SK-N-SH treated with all-trans-retinoic acid at 6 μM for 48 hours (cell line): ENCODE measurements around the gene HS3ST5.
"Not testable (repeated sequence)": the region's sequence is repeated elsewhere in the genome, so short reads cannot be mapped to it uniquely, and the experiment has no call there.

Experiments used
- ATAC-seq: fragments of 200-7000 bp; cut with Tn5 transposase; 3 replicates; pipeline ENCODE4 v1.9.1; 2020; ENCODE audit warnings: mild to moderate bottlenecking, moderate library complexity
- ARNTL ChIP-seq: fragments of 450-650 bp; formaldehyde crosslinking; IDR thresholded peaks from 2 replicates; pipeline ENCODE4 v1.5.0; 2020; ENCODE audit warnings: low read depth, mild to moderate bottlenecking, moderate library complexity, borderline replicate concordance
- BACH2 ChIP-seq: fragments of 250-450 bp; sonication (Bioruptor Pico); IDR thresholded peaks from 2 replicates; pipeline ENCODE4 v1.9.0; 2021; ENCODE audit warnings: mild to moderate bottlenecking, borderline replicate concordance
- CSDC2 ChIP-seq: fragments of 250-450 bp; sonication (Bioruptor Pico); IDR thresholded peaks from 2 replicates; pipeline ENCODE4 v1.5.0; 2020; ENCODE audit warnings: mild to moderate bottlenecking, moderate library complexity
- CSRNP3 ChIP-seq: fragments of 250-450 bp; sonication (Bioruptor Pico); IDR thresholded peaks from 2 replicates; pipeline ENCODE4 v1.5.1; 2021; ENCODE audit warnings: mild to moderate bottlenecking, moderate library complexity
- ESRRG ChIP-seq: fragments of 250-450 bp; sonication (Bioruptor Pico); IDR thresholded peaks from 2 replicates; pipeline ENCODE4 v1.6.1; 2021; ENCODE audit warnings: mild to moderate bottlenecking
- GLIS3 ChIP-seq: fragments of 250-450 bp; sonication (Bioruptor Pico); IDR thresholded peaks from 2 replicates; pipeline ENCODE4 v1.5.0; 2020; ENCODE audit warnings: mild to moderate bottlenecking, moderate library complexity
- ISL1 ChIP-seq: fragments of 250-450 bp; sonication (Bioruptor Pico); IDR thresholded peaks from 2 replicates; pipeline ENCODE4 v2.1.2; 2022; ENCODE audit warnings: mild to moderate bottlenecking, moderate library complexity
- PATZ1 ChIP-seq: fragments of 250-450 bp; sonication (Bioruptor Pico); IDR thresholded peaks from 2 replicates; pipeline ENCODE4 v1.8.0; 2020; ENCODE audit warnings: mild to moderate bottlenecking, moderate library complexity, borderline replicate concordance
- PPARA ChIP-seq: fragments of 250-450 bp; sonication (Bioruptor Pico); IDR thresholded peaks from 2 replicates; pipeline ENCODE4 v1.5.0; 2020; ENCODE audit warnings: mild to moderate bottlenecking, borderline replicate concordance
- RARB ChIP-seq: fragments of 250-450 bp; sonication (Bioruptor Pico); IDR thresholded peaks from 2 replicates; pipeline ENCODE4 v1.8.0; 2021; ENCODE audit warnings: mild to moderate bottlenecking, moderate library complexity
- SNAI2 ChIP-seq: fragments of 250-450 bp; sonication (Bioruptor Pico); IDR thresholded peaks from 2 replicates; pipeline ENCODE4 v1.5.0; 2020; ENCODE audit warnings: mild to moderate bottlenecking, moderate library complexity
- TOX ChIP-seq: fragments of 250-450 bp; sonication (Bioruptor Pico); IDR thresholded peaks from 2 replicates; pipeline ENCODE4 v1.8.0; 2021; ENCODE audit warnings: mild to moderate bottlenecking, moderate library complexity, borderline replicate concordance
- ZC3H10 ChIP-seq: fragments of 250-450 bp; sonication (Bioruptor Pico); IDR thresholded peaks from 2 replicates; pipeline ENCODE4 v1.5.1; 2021; ENCODE audit warnings: mild to moderate bottlenecking, moderate library complexity
- ZFP3 ChIP-seq: fragments of 250-450 bp; sonication (Bioruptor Pico); IDR thresholded peaks from 2 replicates; pipeline ENCODE4 v1.5.0; 2020; ENCODE audit warnings: mild to moderate bottlenecking, moderate library complexity
- ZFP30 ChIP-seq: fragments of 450-650 bp; formaldehyde crosslinking; IDR thresholded peaks from 2 replicates; pipeline ENCODE4 v1.5.0; 2022; ENCODE audit warnings: mild to moderate bottlenecking, moderate library complexity
- ZNF565 ChIP-seq: fragments of 450-650 bp; formaldehyde crosslinking; conservative IDR thresholded peaks from 2 replicates; pipeline ENCODE4 v1.5.0; 2020; ENCODE audit warnings: low read depth, mild to moderate bottlenecking, moderate library complexity
- ZNF70 ChIP-seq: fragments of 450-650 bp; formaldehyde crosslinking; IDR thresholded peaks from 2 replicates; pipeline ENCODE4 v1.5.0; 2020; ENCODE audit warnings: mild to moderate bottlenecking, moderate library complexity
- TF ChIP-seq, protein P1 (sequence below): fragments of 250-450 bp; sonication (Bioruptor Pico); IDR thresholded peaks from 2 replicates; pipeline ENCODE4 v1.8.0; 2021; ENCODE audit warnings: low read depth, mild to moderate bottlenecking, moderate library complexity, borderline replicate concordance
- TF ChIP-seq, protein P2 (sequence below): fragments of 250-450 bp; sonication (Bioruptor Pico); IDR thresholded peaks from 2 replicates; pipeline ENCODE4 v1.5.0; 2020; ENCODE audit warnings: mild to moderate bottlenecking, moderate library complexity

HS3ST5 gene

DNA sequence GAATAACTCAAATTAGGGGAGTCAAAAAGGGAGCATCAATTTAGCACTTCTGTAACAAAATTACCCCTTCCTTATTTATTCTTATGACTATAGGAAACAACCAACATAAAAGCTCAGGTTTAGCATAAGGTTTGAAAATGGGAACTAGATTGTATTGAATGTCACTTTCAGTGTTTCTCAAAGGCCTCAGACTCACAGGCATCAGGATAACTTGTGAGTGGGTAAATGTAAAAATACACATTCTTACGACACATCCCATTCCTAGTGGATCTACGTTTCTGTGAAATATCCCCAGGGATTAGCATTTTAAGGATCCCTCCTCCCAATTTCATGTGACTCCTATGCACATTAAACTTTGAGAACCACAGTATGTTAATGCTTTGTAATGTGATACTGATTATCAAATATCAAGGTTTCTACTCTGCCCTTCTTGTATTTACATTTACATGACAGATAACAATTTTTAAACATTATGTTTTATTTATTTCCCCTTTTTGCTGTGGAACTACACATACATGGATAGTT lies 114.8 kb downstream of the HS3ST5 start:
- ATAC-seq: no peak
- no peak for TF ChIP-seq TOX (CRISPR knock-in tag)
- TF ChIP-seq, protein P1, sequence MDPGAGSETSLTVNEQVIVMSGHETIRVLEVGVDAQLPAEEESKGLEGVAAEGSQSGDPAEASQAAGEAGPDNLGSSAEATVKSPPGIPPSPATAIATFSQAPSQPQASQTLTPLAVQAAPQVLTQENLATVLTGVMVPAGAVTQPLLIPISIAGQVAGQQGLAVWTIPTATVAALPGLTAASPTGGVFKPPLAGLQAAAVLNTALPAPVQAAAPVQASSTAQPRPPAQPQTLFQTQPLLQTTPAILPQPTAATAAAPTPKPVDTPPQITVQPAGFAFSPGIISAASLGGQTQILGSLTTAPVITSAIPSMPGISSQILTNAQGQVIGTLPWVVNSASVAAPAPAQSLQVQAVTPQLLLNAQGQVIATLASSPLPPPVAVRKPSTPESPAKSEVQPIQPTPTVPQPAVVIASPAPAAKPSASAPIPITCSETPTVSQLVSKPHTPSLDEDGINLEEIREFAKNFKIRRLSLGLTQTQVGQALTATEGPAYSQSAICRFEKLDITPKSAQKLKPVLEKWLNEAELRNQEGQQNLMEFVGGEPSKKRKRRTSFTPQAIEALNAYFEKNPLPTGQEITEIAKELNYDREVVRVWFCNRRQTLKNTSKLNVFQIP: no peak
- TF ChIP-seq ZNF565 (CRISPR knock-in tag): no peak
- TF ChIP-seq BACH2 (CRISPR knock-in tag): no peak
- no peak for TF ChIP-seq ZFP30 (CRISPR knock-in tag)
- TF ChIP-seq GLIS3 (CRISPR knock-in tag): no peak
- no peak for TF ChIP-seq ARNTL (CRISPR knock-in tag)

GRCh38 chr6:114220241-114220640 lies 122.6 kb downstream of the HS3ST5 start:
- ATAC-seq: no peak
- TF ChIP-seq, protein P1: no peak
- TF ChIP-seq CSDC2 (CRISPR knock-in tag): no peak
- no peak for TF ChIP-seq ZNF70 (CRISPR knock-in tag)
- TF ChIP-seq ZC3H10 (CRISPR knock-in tag): no peak
- TF ChIP-seq PATZ1 (CRISPR knock-in tag): no peak
- no peak for TF ChIP-seq ZNF565 (CRISPR knock-in tag)
- no peak for TF ChIP-seq ISL1 (CRISPR knock-in tag)
- no peak for TF ChIP-seq ZFP3
- TF ChIP-seq ARNTL (CRISPR knock-in tag): no peak
- TF ChIP-seq SNAI2 (CRISPR knock-in tag): no peak
- TF ChIP-seq, protein P2, sequence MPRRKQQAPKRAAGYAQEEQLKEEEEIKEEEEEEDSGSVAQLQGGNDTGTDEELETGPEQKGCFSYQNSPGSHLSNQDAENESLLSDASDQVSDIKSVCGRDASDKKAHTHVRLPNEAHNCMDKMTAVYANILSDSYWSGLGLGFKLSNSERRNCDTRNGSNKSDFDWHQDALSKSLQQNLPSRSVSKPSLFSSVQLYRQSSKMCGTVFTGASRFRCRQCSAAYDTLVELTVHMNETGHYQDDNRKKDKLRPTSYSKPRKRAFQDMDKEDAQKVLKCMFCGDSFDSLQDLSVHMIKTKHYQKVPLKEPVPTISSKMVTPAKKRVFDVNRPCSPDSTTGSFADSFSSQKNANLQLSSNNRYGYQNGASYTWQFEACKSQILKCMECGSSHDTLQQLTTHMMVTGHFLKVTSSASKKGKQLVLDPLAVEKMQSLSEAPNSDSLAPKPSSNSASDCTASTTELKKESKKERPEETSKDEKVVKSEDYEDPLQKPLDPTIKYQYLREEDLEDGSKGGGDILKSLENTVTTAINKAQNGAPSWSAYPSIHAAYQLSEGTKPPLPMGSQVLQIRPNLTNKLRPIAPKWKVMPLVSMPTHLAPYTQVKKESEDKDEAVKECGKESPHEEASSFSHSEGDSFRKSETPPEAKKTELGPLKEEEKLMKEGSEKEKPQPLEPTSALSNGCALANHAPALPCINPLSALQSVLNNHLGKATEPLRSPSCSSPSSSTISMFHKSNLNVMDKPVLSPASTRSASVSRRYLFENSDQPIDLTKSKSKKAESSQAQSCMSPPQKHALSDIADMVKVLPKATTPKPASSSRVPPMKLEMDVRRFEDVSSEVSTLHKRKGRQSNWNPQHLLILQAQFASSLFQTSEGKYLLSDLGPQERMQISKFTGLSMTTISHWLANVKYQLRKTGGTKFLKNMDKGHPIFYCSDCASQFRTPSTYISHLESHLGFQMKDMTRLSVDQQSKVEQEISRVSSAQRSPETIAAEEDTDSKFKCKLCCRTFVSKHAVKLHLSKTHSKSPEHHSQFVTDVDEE (CRISPR knock-in tag): no peak
- no peak for TF ChIP-seq GLIS3 (CRISPR knock-in tag)

GRCh38 chr6:114218437-114219340 lies 124.1 kb downstream of the HS3ST5 start:
- TF ChIP-seq ZFP30 (CRISPR knock-in tag): no peak
- TF ChIP-seq PPARA (CRISPR knock-in tag): no peak
- TF ChIP-seq ARNTL (CRISPR knock-in tag): no peak
- no peak for TF ChIP-seq ISL1 (CRISPR knock-in tag)
- TF ChIP-seq ESRRG: no peak
- no peak for TF ChIP-seq CSRNP3 (CRISPR knock-in tag)
- no peak for TF ChIP-seq ZFP3
- TF ChIP-seq RARB (CRISPR knock-in tag): no peak
- no peak for TF ChIP-seq GLIS3 (CRISPR knock-in tag)
- ATAC-seq: no peak

DNA sequence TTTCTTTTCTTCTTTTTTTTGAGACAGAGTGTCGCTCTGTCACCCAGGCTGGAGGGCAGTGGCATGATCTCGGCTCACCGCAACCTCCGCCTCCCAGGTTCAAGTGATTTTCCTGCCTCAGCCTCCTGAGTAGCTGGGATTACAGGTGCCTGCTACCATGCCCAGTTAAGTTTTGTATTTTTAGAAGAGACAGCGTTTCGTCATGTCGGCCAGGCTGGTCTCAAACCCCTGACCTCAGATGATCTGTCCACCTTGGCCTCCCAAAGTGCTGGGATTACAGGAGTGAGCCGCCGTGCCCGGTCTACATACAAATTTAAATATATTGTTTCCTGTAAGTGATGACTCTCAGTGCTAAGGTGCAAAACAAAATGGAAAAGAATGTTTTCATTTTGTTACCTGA lies 124.8 kb downstream of the HS3ST5 start:
- ATAC-seq: not testable (repeated sequence)
